ENCODE results near the gene AKAP6.

The AKAP6 gene

DNA sequence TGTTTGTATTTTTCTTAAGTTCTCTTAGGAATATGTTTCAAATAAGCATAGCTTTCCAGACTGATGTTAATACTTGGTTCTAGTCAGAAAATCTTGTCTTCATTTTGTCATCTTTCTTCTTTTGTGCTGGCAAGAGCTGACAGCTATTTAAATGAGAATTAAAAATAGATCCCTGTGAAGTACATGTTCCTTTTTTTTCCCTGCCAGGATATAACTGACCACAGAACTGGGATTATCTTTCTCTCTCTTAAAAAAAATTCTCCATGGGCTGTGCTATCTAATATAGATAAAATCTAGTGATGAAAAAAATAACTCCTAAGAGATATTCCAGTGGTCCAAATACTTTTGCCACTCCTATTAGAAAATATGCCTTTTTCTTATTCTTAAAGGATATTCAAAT, 163.4 kb downstream of the AKAP6 start:
- DNase-seq = no peak

DNA sequence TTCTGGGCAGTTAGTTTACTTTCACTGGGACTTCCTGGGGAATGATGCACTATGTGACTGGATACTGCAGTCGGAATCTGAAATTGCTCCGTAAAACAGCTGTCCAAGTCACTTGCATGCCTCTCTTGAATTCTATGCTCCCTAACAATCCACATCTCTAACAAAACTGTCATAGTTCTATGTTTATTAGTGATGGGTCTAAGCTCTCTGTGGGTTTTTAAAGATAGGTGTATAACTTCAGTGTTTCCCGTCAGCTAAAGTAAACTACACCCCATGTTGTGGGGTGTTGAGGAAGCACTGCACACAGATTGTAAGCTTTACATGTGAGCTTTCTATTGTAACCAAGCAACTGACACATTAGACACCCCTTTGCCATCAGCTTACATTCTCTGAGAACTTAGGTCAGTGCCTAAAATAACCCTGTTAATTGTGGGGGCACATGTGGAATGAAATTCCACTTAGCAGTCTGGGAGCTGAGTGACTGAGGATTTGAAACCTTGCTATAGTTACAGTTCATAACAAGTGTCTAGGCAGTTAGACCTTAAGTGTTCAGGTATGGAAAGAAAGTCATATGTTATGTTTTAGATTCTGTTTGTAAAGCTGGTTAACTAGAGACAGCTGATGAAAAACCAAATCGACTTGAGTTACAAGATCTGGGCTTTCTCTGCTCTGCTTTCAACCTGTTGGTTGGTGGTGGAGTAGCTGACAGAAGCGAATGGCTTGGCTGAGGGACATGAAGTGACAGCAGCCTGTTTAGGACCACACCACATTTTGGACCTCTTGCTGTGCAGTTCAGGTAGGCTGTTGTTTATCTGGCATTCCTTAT, 165.7 kb downstream of the AKAP6 start:
- no peak for DNase-seq

DNA sequence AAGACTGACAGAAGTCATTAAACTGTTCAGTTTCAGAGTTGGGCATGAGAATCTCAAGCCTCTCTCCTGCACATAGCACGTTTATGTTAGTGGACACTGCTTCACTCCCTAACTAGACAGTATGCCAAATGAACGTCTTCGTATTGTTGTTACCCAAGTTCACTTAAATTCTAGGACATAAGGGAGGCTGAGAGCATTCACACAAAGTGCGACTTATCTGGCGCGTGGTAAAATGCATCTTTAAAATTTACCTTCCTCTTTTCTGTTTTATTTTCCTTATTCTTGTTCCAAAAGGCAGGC, 166.3 kb downstream of the AKAP6 start:
- no peak for DNase-seq

DNA sequence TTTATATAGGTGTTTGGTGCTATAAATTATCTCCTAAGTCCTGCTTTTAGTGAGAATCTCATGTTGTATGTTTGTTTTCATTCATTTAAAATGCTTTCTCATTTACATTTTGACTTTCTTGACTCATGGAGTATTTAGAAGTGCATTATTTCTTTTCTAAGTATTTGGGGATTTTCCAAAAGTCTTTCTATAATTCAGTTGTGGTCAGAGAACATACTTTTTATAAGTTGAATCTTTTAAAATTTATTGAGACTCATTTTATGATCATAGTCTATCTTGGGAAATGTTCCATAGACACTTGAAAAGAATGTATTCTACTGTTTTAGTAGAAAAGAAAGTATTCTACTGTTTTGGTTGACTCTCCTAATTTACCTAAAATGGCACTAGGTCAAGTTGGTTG, 168.2 kb downstream of the AKAP6 start:
- DNase-seq = no peak

DNA sequence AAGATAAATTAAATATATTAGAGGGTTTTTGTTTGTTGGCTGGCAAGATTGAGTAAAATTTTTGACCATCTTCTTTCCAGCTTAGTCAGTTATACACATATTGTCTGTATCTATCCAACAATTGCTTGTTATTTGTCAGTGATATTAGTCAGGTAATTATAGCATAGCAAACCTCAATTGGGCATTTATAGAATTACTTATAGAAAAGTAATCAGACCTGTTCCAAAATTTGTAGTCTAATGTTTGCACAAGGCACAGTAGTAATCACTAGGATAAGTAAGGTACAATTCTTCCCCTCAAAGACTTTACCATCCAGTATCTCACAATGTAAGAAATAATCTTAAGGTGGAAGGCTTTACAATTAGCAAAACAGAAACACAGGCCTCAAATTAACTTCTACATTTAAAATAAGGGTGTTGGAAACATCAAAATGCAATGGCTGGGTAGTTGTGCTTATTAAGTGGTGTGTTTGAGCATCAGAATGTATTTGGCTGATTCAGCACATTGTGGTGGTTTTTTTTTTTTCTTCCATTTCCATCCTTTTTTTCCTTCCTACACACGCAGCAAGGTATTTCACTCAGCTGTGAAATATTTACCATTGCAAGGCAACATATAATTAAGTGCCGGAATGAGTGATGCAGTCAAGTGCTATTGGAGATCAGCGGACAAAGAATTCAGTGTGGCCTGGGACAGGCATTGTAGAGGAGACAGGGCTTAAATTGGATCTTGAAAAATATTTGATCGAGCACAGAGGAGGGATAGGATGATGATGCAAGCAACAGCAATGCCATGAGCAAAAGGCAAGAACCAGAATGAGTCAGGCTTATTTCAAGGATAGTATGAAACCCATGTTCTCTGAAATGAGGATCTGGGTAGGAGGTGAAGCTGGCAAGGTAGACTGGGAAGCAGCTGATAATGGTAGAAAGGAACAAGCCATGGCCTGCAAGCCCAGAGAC, 178.2 kb downstream of the AKAP6 start:
- peak; percentile 18 for DNase-seq

DNA sequence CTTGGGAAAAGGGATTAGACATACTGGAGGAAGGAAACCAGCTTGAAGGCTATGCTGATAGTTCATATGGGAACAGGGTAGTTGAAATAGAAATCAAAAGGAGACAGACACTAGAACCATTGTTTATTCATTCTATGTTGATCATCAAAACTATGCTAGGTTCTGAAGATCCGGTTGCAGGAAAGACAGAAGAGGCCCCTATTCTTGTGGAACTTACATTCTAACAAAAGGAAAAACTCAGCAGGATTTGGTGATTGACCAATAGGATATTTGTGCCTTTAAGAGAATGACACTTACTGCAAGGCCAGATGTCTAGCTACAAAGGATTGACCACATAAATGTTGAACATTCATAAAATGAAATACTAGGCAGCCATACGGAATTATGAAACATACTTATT, 179.2 kb downstream of the AKAP6 start:
- no peak for DNase-seq

DNA sequence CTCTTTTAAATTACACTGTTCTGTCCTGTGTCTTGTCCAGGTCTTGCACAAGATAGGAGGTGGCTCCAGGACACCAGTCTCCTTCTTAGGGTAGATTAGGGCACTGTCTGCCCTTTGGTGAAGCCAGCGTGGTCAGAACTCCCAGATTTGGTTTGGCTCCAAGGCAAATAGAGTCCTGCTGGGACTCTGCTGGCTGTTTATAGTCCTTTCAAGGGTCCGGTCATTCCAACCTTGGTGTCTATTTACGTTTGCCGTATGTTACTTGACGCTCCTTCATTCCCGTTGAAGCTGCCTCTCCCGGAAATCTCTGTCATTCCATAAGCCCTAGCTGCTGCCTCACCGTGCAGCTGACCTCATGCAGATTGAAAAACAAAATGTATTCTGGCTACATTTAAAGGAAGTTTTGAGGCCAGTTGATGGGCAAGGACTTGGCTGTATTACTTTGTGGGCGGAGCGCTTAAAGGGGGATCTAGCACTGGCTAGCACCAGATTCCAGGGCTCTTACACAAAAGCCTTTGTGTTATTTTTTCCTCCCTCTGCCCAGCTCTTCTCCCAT, 180.6 kb downstream of the AKAP6 start:
- DNase-seq = no peak

DNA sequence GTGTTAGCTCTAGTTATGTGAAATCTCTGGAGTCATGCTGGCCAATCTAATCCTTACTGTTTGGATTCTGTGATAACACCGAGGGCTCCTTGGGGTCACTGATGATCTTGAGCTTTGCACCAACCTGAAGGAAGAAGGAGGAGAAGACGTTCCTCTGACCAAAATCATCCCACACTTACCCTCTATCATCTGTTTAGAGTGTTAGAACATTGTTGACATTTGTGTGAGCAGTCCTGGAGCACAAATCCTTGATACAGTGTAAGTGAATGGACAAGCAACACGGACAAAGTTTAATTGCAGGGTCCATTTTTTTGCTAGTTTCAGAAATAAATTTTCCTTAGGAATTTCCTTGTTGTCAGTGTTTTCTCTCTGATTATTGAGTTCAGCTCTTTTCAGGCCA, 181.7 kb downstream of the AKAP6 start:
- no peak for DNase-seq

DNA sequence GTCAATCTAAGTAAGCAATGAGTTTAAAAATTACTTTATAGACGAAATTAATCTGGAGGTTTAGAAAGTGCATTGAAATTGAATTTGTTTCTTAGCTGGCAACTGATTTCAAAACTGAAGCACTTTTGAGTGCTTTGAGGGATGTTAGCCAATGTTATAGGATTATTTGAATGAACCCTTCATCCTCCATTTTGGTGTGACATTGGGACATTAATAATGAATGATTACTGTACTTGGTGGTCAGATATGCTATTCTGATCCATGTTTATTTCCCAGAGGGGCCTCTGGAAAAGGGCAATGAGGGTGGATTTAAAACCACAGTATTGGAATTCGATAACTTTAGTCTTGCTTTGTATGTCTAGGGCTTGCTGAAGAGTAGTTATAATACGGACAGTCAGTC, 183.2 kb downstream of the AKAP6 start:
- DNase-seq = no peak

DNA sequence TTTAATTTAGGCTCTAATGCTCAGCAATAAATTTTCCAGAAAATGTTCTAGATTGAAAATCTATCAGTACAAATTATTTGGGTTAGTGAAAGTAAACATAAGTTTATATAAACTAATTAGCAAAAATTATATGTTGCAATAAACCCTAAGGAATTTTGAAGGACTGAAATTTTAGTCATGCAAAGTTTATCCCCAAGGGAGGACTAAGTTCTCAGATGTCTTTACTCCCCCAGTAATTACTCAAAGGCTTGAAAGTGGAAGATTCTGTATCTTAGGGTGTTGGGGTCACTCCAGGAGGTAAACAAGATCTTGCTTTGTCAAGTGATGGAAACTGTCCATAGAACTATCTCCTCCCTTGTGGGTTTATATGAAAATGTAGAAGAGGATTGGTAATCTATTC, 183.7 kb downstream of the AKAP6 start:
- no peak for DNase-seq

DNA sequence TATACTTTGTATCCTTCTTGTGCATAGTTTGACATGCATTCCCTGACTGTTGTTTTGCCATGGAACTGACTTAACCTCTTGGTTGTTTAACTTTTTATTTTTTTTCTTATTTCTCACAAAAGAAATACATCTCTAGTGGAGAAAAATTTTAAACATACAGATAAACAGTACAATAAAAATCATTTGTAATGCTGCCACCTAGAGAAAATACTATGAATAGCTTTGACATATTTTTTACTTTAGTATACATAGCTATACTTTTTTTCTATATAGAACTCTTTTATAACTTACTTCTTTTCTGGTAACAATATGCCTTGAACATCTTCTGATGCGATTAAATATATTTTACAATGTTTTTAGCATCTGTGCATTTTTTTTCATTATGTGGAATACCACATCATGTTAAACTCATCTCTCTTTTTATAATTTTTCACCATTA, 184.5 kb downstream of the AKAP6 start:
- peak; percentile 12 for DNase-seq

DNA sequence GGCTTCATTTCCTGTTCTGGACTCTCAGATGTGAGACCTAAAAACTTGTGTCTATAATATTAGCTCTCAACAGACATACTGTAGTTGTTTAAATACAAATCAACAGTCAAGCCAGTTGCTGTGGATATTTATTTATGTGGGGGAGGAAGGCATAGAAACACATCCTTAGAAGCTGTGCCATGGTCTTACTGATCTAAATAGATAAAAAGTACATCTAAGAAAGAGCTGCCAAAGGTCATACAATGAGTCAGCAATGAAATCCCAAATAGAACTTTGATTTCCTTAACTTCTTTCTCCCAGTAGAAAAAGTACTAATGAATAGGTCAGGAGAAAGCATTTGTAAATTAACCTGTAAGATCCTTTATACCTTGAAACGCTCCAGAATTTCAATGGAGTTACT, 185.1 kb downstream of the AKAP6 start:
- DNase-seq = no peak

DNA sequence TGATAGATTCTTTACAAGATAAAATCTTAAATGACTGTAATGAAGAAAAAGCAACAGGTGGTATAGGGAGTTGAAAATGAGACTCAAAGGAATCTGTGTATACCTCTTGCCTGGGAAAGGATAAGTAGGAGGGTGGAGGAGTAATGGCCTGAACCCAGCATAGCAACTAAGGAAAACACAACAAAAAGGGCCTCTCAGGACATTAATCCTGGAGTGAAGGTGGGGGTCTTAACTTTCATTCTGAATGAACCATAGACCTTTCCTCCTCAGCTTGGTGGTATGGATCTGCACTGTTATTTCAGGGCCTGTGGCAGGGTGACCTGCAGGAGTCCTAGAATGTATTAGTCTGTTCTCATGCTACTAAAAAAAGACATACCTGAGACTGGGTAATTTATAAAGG, 185.6 kb downstream of the AKAP6 start:
- no peak for DNase-seq

DNA sequence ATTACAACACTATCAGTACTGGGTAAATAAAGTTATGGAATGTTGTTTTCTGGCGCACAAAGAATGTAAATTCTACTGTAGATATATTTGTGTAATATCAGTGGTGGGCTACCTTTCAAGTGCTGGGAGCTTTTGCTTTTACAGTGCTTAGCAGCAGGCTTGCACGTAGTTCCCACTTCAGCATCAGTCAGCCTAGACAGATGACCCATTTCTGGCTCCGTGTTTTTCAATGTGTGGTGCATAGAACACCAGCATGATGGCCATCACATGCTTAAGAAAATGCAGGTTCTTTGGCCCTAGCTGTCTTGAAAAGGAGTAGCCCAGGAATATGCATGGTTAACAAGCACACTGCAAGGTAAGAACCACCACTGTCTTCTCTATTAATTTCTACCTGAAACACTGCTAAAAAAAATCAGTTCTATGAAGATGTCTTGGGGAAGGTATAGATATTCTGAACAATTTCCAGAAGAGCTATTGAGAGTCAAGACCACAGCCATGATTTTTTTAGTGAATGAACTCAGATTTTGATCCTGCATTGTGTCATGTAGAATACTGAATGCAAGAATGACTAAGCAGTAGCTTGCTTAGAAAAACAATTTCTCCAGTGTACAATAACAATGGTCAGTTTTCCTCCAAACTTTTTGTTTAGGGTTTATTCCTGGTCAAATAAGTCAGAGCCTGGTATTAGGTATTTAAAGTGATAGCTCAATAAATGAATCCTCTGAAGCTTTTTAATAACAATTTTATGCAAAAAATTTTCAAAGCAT, 195.7 kb downstream of the AKAP6 start:
- no peak for DNase-seq

DNA sequence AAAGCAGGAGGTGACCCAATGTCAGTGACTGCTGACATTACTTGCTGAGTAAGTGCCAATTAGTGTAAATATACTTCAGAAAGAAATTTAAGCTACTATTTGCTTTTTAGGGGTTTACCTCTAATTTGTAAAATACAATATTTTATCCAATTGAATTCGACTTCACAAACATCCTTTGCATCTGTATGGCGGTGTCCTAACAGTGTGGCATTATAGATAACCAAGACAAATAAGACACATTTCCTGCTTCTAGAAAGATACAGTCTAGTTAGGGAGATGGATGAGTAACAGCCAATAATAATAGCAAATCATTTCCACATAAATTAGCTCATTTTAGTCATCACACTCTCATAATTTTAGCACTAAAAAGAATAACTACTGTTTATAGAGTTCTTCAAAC, 196.5 kb downstream of the AKAP6 start:
- DNase-seq = no peak

DNA sequence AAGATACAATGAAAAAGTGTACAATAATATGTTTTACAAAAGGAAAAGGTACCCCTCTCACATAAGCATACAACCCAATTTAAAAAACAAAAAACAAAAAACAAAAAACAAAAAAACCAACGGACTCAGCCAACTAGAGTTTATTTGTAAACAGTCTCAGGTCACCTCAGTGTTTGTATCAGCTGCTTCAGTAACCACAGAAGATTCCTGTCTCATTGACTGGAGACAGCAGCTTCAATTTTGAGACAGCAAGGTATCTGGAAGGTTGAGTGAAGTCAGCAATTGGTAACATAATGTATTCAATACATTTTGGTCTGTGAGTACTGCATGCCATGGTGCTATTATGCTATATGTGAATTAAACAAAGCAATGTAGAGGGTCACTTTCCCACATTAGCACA, 201.7 kb downstream of the AKAP6 start:
- DNase-seq = no peak

DNA sequence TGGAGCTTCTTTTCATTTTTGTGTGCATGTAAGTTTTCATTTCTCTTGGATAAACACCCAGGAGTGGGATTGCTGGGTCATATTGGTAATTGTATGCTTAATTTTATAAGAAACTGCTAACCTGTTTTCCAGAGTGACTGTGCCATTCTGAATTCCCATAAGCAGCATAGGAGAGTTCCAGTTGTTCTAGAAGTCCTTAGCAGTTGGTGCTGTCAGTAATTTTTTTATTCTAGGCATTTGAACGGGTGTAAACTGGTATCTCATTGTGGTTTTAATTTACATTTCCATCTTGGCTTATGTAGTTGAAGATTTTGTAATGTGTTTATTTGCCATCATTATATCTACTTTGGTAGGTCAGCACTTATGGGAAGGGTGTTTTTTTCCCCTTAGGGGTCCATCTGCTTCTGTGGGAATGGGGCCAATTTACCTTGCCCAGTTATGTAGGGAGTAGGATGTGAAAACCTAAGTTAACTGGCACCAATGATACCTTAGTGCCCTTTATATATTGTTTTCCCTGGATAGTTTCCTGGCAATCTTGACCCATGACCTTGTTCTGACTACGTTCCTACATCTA, 202.9 kb downstream of the AKAP6 start:
- DNase-seq = no peak

DNA sequence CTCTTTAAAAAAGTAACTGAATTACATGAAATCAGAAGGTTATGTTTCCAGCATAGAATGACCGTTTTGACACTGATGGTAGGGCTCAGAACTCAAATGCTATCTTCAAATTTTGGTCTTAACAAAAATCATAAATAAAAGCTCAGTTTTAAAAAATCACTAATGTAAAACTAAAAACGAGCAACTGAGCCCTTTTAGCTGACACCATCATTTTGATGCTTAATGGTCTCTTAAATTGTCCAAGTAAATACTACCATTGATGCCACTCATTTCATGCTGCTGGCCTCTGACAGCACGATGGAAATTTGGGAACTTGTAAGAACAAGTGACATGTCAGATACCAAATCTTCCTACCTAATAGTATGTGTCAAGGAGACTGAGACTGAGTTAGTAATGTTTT, 205.0 kb downstream of the AKAP6 start:
- DNase-seq = no peak

DNA sequence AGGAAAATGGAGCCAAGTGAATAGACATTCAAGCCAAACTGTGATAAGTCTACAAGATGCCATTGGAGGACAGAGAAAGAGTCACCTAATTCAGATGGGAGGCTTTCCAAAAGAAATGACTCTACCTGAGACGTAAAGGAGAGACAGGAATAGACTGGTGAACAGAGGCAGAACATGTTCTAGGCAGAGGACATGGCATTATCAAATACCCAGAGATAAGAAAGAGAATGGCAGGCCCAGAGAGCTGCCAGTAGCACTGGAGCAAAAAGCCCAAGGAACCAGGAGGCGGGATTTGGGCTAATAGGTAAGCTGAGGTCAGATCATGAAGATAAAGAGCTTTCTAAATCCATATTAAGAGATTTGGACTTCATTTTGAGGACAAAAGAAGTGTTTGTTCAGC, 207.1 kb downstream of the AKAP6 start:
- no peak for DNase-seq

DNA sequence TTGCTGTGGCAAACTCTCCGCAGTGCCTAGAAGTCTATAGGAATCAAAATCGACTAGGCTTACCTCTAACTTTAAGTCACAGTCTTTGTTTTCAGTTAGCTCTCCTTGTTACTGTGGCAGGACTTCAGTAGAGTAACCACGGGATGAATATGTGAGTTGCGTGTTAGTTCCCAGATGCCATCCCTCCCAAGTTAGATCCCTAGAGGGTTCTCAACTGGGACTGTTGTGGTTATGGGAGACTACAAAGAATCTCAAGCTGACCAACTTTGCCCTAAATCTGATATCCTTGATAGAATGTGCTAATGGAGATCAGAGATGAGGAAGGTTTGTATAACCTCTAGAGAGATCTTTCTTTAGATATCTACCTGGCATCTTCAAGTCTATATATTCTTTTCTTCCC, 208.1 kb downstream of the AKAP6 start:
- DNase-seq = no peak

DNA sequence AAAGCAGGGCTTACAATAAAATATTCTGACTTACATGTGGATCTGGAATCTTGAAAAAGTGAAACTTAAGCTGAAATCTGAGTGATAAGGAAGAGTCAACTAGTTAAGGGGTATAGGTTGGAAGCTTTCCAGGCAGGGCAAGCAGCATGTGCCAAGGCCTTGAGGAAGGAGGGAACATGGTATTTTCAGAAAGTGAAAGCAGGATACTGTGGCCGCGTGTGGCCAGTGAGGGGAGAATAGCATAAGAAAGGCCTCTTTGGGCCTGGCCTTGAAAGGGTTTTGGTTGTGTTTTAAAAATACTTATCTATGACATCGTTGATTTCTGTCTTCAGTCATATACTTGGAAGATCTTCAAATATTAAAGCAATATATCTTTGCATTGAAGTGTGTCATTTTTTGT, 213.4 kb downstream of the AKAP6 start:
- no peak for DNase-seq

DNA sequence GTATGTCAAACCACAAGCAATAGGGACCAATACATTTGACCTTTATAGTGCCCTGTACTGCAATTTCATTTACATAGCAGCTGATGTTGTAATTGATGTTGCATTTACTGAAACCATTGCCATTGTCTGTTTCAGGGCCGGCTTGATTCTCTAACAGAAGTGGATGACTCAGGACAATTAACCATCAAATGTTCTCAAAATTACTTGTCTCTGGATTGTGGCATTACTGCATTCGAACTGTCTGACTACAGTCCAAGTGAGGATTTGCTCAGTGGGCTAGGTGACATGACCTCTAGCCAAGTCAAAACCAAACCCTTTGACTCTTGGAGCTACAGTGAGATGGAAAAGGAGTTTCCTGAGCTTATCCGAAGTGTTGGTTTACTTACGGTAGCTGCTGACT, 216.0 kb downstream of the AKAP6 start:
- no peak for DNase-seq
